K562 treated with DMSO at 1 percent for 12 hours (cell line): ENCODE data around the gene PPP1R1A. TPM values are rescaled to one million over a fixed set of nuclear protein-coding genes. Genes with fewer than 3 reads are reported as not detected.

Experiments
- total RNA-seq: library from RNA; unstranded; fragments of 300-600 nt; gene quantifications from 2 replicates; pipeline ENCODE4 v1.2.3, GENCODE V29; 2022; ENCODE audit not compliant: insufficient read depth

PPP1R1A gene
- not detected in 2 replicates for total RNA-seq

DNA sequence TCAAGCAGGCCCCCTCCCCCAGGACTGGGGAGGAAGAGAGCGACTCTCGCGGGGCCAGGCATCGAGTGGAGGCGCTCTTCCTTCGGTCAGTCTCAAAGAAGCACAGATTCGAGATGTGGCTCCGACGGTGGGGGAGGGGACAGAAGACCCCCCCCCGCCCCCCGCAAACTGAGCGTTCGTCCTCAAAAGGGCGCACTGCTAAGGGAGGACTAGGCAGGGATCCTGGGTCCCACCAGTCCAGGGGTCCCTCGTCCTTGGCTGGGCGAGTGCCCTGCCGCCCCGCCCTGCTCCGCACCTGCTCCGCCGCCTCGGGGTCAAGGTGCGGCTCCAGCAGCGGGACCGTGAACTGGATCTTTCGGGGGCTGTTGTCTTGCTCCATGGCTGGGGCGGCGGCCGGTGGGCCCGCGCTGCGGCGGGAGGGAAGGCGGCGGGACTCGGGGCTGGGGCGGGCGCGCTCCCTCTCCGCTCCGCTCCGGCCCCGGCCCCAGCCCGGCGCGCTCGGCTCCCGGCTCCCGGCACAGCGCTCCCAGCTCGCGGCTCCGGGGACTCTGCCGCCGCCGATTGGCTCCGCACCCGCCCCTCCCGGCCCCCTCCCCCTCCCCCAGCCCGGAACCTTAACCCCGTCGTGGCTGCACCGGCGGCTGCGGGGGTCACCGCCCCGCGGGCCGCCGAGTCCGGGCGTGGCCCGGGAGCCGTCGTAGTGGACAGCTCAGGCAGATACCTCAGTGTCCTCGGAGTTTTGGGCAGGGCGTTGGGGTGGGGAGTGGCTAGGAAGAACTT is at the start of gene PPP1R1A:
Gene PPP1R1A, minus strand, starts transcription at position 550 of the 780 bp plus-strand sequence. Its CDS starts 171 bp downstream, at position 379.

GRCh38 chr12:54634795-54635194 is 46.3 kb upstream of the PPP1R1A start, which contains the start of gene LACRT:
LACRT (minus strand) TSS chr12:54634895; CDS start chr12:54634841, 54 bp downstream.

Other genes with a start within 250 kb of the PPP1R1A start
- not detected in 2 replicates for gene GPR84, start 224.2 kb downstream of the PPP1R1A start, total RNA-seq
- gene ZNF385A, start 203.9 kb downstream of the PPP1R1A start, total RNA-seq = 21.8 and 45.3 TPM in 2 replicates
- gene ITGA5, start 169.4 kb downstream of the PPP1R1A start, total RNA-seq = 41.8 and 96.9 TPM in 2 replicates
- 246 and 263 TPM in 2 replicates for gene GTSF1, start 115.1 kb downstream of the PPP1R1A start, total RNA-seq
- gene NCKAP1L, start 90.9 kb downstream of the PPP1R1A start, total RNA-seq = 22.7 and 49.2 TPM in 2 replicates
- gene PDE1B, start 39.1 kb downstream of the PPP1R1A start, total RNA-seq = 1.8 and 3.5 TPM in 2 replicates
- gene LACRT, start 46.2 kb upstream of the PPP1R1A start, total RNA-seq = not detected in 2 replicates
- gene DCD, start 59.7 kb upstream of the PPP1R1A start, total RNA-seq = not detected in 2 replicates